Measurements from ENCODE around the gene RSPO4. TPM values are rescaled to one million over a fixed set of nuclear protein-coding genes. Genes with fewer than 3 reads are reported as not detected.
"Not testable (repeated sequence)": the region's sequence is repeated elsewhere in the genome, so short reads cannot be mapped to it uniquely, and the experiment has no call there.

Gene RSPO4
- total and polyA plus RNA-seq, 9 of the 15 experiments (the other 6 are each of a cell fraction or from before 2014, with no cell fraction given): 0.04 to 0.34 TPM; not detected in 7

DNA sequence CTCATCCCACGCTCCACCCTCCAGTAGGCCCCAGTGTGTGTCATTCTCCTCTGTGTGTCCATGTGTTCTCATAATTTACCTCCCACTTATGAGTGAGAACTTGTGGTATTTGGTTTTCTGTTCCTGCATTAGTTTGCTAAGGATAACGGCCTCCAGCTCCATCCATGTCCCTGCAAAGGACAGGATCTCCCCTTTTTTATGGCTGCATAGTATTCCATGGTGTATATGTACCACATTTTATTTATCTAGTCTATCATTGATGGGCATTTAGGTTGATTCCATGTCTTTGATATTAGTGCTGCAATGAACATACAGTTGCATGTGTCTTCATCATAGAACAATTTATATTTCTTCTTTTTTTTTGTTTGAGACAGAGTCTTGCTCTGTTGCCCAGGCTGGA, 24.1 kb upstream of the RSPO4 start:
- POLR2A ChIA-PET; H3K79me2 ChIP-seq (ENCODE audit: control insufficient read depth, insufficient read depth, low read length); H3K4me3 ChIP-seq; intact Hi-C loops (cut with micrococcal nuclease); ATAC-seq; DNase-seq (ENCODE audit: extremely low read depth in 1 of 4, low spot score in 3 of 4); BruUV-seq (replicated peaks); H3K27ac ChIP-seq (ENCODE audit: extremely low read depth, low read depth, low read length); H3K36me3 ChIP-seq (ENCODE audit: control insufficient read depth, insufficient read depth, low read length); H3K27me3 ChIP-seq (ENCODE audit: control insufficient read depth in 2 of 2, insufficient read depth in 2 of 2, low read length in 2 of 2); H3K9me3 ChIP-seq (replicated peaks; ENCODE audit: control insufficient read depth, insufficient read depth, low read depth, low read length); H4K20me1 ChIP-seq (replicated peaks; ENCODE audit: control insufficient read depth, insufficient read depth, low read length); H3K9ac ChIP-seq (ENCODE audit: insufficient read depth in 1 of 2, low read depth in 2 of 2, low read length in 2 of 2); H3K9me1 ChIP-seq (ENCODE audit: control insufficient read depth, insufficient read depth, low read length); H3K4me2 ChIP-seq (ENCODE audit: insufficient read depth, low read length); H3K4me1 ChIP-seq (replicated peaks in 1 of 2; ENCODE audit: control insufficient read depth in 2 of 2, insufficient read depth in 2 of 2, low read length in 2 of 2); in situ Hi-C loops (cut with MboI); FAIRE-seq; CTCF ChIA-PET (ENCODE audit: low intra/inter-chr PET ratio); H2AFZ ChIP-seq (ENCODE audit: low read depth, low read length): not testable (repeated sequence)
- peak; percentile 61 for TF ChIP-seq ZNF146 (CRISPR knock-in tag; IDR thresholded peaks at IDR 0.05; ENCODE audit: unreplicated experiment)
- WGBS (ENCODE audit: insufficient coverage, low coverage, missing lambda C conversion rate): 10% methylated on average over 2 of the region's 2 CpGs

DNA sequence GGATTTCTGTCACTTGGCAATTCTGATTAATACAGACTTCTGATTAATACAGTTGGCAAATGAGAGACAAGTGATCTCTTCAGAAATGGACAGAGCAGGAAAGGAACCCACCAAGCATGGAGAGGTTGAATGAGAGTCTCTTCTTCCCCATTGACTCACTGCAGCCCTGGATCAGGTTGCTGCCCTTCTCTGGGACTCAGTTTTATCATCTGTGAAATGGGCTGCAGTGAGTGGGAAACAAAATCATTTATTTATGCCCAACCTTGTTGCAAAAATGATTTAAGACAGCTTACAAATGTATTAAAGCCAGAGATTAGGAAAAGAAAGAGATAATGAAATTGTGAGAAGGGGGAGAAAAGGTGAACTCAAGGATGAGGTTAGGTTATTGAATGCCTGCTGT, 20.8 kb upstream of the RSPO4 start:
- Histone ChIP-seq H3K79me2 (ENCODE audit: control insufficient read depth, insufficient read depth, low read length) (no peaks in the 10 kb centered on the region), H3K27me3 (ENCODE audit: control insufficient read depth in 2 of 2, insufficient read depth in 2 of 2, low read length in 2 of 2) (no peaks in the 10 kb centered on the region; a peak in 1 of 5 replicates), H3K9ac (ENCODE audit: insufficient read depth in 1 of 2, low read depth in 2 of 2, low read length in 2 of 2) (no peak overlapping the region), H3K4me2 (ENCODE audit: insufficient read depth, low read length) (no peak overlapping the region), H3K4me3 (no peak overlapping the region), H4K20me1 (replicated peaks; ENCODE audit: control insufficient read depth, insufficient read depth, low read length) (no peaks in the 10 kb centered on the region), H2AFZ (ENCODE audit: low read depth, low read length) (no peak overlapping the region), H3K36me3 (ENCODE audit: control insufficient read depth, insufficient read depth, low read length) (no peaks in the 10 kb centered on the region), H3K27ac (ENCODE audit: extremely low read depth, low read depth, low read length) (no peak overlapping the region), H3K4me1 (replicated peaks in 1 of 2; ENCODE audit: control insufficient read depth in 2 of 2, insufficient read depth in 2 of 2, low read length in 2 of 2) (no peaks in the 10 kb centered on the region), H3K9me1 (ENCODE audit: control insufficient read depth, insufficient read depth, low read length) (no peaks in the 10 kb centered on the region), H3K9me3 (replicated peaks; ENCODE audit: control insufficient read depth, insufficient read depth, low read depth, low read length) (no peaks in the 10 kb centered on the region)
- intact Hi-C loops (cut with micrococcal nuclease): no loop called here
- TF ChIP-seq RBM25 (IDR thresholded peaks at IDR 0.05; ENCODE audit: low read depth, low read length, severe bottlenecking) (peak; percentile 65), RBM15 (IDR thresholded peaks at IDR 0.05; ENCODE audit: insufficient read depth, low read length) (no peak)
- DNase-seq (ENCODE audit: extremely low read depth in 1 of 4, low spot score in 3 of 4) (no peak), ATAC-seq (no peak), FAIRE-seq (no peak)
- ChIA-PET POLR2A (no interaction called here), CTCF (ENCODE audit: low intra/inter-chr PET ratio) (no interaction called here)
- no TSS peak for BruUV-seq (replicated peaks)
- in situ Hi-C loops (cut with MboI): no loop called here
